GM12872 (cell line): ENCODE data around the gene EPHX1.

Experiments
- CTCF ChIP-seq: IDR thresholded peaks from 3 replicates; pipeline ENCODE4 v1.5.1; 2011; ENCODE audit warnings: low read depth, mild to moderate bottlenecking, low read length, moderate library complexity; ENCODE audit not compliant: insufficient read depth

Gene EPHX1

DNA sequence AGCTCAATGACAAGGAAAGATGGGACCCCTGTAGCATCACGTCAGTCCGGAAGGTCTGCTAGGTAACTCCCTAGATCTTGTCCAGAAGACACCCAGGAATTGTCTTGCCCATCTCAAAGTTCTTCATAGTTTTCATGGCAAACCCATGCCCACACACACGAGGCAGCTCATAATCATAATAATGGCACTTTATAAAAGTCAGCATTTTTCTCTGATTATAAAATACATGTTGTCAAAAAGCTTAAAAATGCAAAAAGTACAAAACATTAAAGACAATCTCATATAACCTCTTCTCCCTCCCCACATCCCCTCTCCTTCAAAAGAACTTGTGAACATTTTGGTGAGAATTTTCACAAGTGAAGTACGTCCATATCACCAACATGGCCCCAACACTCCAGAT is 30.8 kb downstream of the EPHX1 start:
- no peak for TF ChIP-seq CTCF

- no peak for TF ChIP-seq CTCF
Observed at GRCh38 chr1:225842074-225842473, 32.1 kb downstream of the EPHX1 start.

GRCh38 chr1:225842788-225843425 is 33.0 kb downstream of the EPHX1 start:
- no peak for TF ChIP-seq CTCF

GRCh38 chr1:225843426-225843795 is 33.5 kb downstream of the EPHX1 start:
- no peak for TF ChIP-seq CTCF

DNA sequence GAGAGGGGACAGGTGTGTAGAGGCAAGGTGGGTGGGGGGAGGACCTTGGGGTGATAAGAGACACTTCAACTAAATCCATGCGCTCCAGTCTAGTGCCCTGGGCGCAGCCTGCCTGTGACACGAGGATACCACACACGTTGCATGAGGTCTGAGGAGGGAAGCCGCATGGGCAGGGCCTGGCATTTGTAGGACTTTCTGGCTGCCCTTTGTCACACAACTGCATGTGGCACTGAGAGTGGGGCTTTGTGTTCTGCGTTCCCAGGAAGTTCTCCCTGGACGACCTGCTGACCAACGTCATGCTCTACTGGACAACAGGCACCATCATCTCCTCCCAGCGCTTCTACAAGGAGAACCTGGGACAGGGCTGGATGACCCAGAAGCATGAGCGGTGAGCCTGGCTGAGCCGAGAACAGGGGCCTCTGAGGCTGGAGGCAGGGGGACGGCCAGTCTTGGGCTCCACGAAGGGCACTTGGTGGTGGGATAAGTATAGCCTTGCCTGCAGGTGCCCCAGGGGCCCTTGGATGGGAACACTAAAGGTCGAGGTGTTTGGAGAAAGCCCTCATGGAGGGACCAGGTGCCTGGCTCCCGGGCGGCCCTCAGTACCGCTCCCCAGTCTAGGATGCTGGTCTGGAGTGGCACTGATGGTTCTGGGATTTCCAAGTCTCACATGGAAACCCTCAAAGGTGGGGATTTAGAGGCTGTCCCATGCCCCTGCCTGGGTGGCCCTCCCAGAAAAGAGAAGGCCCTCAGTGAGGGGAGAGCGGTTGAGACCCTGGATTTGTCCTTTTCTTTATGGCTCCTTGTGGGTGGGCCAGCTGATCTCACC is 34.5 kb downstream of the EPHX1 start:
- no peak for TF ChIP-seq CTCF

GRCh38 chr1:225845097-225845496 is 35.2 kb downstream of the EPHX1 start:
- TF ChIP-seq CTCF: no peak

DNA sequence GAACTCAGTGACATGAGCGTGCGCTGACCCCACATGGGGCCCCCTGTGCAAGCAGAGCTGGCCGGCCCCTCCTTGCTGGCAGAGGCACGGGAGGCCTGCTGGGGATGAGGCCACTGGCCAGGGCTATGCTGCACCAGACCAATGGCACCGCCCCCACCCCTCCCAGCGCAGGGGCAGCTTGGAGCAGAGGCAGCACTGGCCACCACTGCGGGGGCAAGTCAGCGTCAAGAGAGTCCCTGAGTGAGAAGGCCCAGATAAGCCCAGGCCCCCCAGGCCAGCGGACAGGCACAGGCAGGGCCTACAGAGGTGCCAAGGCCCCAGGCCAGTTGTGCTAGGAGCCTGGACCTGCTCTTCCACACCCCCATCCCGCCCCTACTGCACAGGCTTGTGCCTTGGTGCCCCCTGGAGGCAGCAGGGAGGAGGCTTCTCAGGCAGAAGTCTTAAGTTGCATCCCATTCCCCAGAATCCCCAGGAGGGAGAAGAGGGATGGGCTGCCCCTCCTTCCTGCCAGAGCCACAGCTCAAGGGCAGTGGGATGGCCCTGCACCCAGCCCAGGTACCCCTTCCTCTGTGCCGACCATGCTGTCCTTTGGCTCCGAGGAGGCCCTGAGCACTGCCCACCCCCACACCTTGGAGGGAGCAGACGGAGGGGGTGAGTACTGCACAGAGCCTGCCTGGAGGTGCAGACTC is 35.8 kb downstream of the EPHX1 start:
- peak; percentile 59 for TF ChIP-seq CTCF
